Stimulated activated CD8-positive, alpha-beta memory T cell treated with anti-CD3 and anti-CD28 coated beads, Interleukin-15, amount 100 ng/mL, for 4 hours (primary cell): Measurements from ENCODE around the gene TEF.

Experiments
- DNase-seq, 2 donors: peaks; one replicate each; pipeline ENCODE4 v3.0.0-alpha.2; 2020; ENCODE audit warnings: low read depth in 2 of 2

TEF gene

GRCh38 chr22:41353862-41354575 lies 27.7 kb upstream of the TEF start:
- DNase-seq: no peak

- DNase-seq: no peak
Measured at GRCh38 chr22:41354979-41355378, 26.8 kb upstream of the TEF start.

- DNase-seq: no peak
Measured at GRCh38 chr22:41355895-41356294, 25.8 kb upstream of the TEF start.

- no peak for DNase-seq
Measured at GRCh38 chr22:41356430-41357028, 25.2 kb upstream of the TEF start.

- DNase-seq: no peak
Measured at GRCh38 chr22:41357191-41357590, 24.6 kb upstream of the TEF start.

- DNase-seq: no peak
Measured at GRCh38 chr22:41358927-41359326, 22.8 kb upstream of the TEF start.

GRCh38 chr22:41359376-41359775 lies 22.4 kb upstream of the TEF start:
- DNase-seq: no peak

GRCh38 chr22:41360126-41360525 lies 21.6 kb upstream of the TEF start:
- no peak for DNase-seq

- DNase-seq: no peak
Measured at GRCh38 chr22:41361716-41362310, 19.9 kb upstream of the TEF start.

- DNase-seq: no peak
Measured at GRCh38 chr22:41362615-41363014, 19.1 kb upstream of the TEF start.

GRCh38 chr22:41364233-41364632 lies 17.5 kb upstream of the TEF start:
- DNase-seq: no peak

GRCh38 chr22:41364955-41365354 lies 16.8 kb upstream of the TEF start:
- DNase-seq: no peak

GRCh38 chr22:41365425-41365824 lies 16.3 kb upstream of the TEF start:
- no peak for DNase-seq

GRCh38 chr22:41366323-41367029 lies 15.3 kb upstream of the TEF start:
- no peak for DNase-seq

- no peak for DNase-seq
Measured at GRCh38 chr22:41367039-41367679, 14.6 kb upstream of the TEF start.

- DNase-seq: no peak
Measured at GRCh38 chr22:41367680-41368542, 13.8 kb upstream of the TEF start.

- DNase-seq: no peak
Measured at GRCh38 chr22:41368543-41369423, 13.0 kb upstream of the TEF start.

- no peak for DNase-seq
Measured at GRCh38 chr22:41369424-41369745, 12.4 kb upstream of the TEF start.

GRCh38 chr22:41369837-41370236 lies 11.9 kb upstream of the TEF start:
- DNase-seq: no peak

- no peak for DNase-seq
Measured at GRCh38 chr22:41377846-41378245, 3.9 kb upstream of the TEF start.

- DNase-seq: no peak
Measured at GRCh38 chr22:41380993-41381328, 781 bp upstream of the TEF start.
